Esophagus squamous epithelium (tissue), 5 donors: ENCODE results near the gene PLEKHA4. TPM values are rescaled to one million over a fixed set of nuclear protein-coding genes. Genes with fewer than 3 reads are reported as not detected.
"Not testable (repeated sequence)": the region's sequence is repeated elsewhere in the genome, so short reads cannot be mapped to it uniquely, and the experiment has no call there.

Experiments
- DNase-seq: peaks from one replicate; lab custom pipeline; 2025; lab: John Stamatoyannopoulos, UW
- H3K27ac ChIP-seq, 4 donors: fragments of 200-600 bp; sonication (generic); one replicate each; pipeline ENCODE4 v1.5.1; 2016 to 2019; ENCODE audit warnings: mild to moderate bottlenecking in 1 of 4
- H3K27me3 ChIP-seq, 4 donors: fragments of 200-600 bp; sonication (generic); 1 replicate in 3 of 4; 2 replicates in 1 of 4; pipeline versions ENCODE4 v1.5.1 to v1.6.0; 2017 to 2021; ENCODE audit warnings: antibody characterized with exemption in 1 of 4
- H3K36me3 ChIP-seq, 3 donors: fragments of 200-600 bp; sonication (generic); one replicate each; pipeline ENCODE4 v1.5.1; 2016 to 2019
- H3K4me1 ChIP-seq, 3 donors: fragments of 200-600 bp; sonication (generic); one replicate each; pipeline ENCODE4 v1.5.1; 2017 to 2019
- H3K4me3 ChIP-seq, 4 donors: fragments of 200-600 bp; sonication (generic); 1 replicate in 3 of 4; 2 replicates in 1 of 4; pipeline ENCODE4 v1.5.1; 2016 to 2019; ENCODE audit warnings: mild to moderate bottlenecking in 2 of 4, moderate library complexity in 1 of 4
- H3K9me3 ChIP-seq, 3 donors: fragments of 200-600 bp; sonication (generic); one replicate each; pipeline ENCODE4 v1.5.1; 2016 to 2019
- CTCF ChIP-seq, 6 experiments: fragments of 450-650 bp in 4 of 6; fragments of 200-600 bp in 2 of 6; sonication (generic) in 2 of 6; IDR thresholded peaks; one replicate each; pipeline ENCODE4 v1.5.1; 2016 to 2019; ENCODE audit warnings: antibody characterized with exemption in 6 of 6, mild to moderate bottlenecking in 4 of 6, moderate library complexity in 4 of 6
- POLR2A ChIP-seq, 4 donors: fragments of 450-650 bp; IDR thresholded peaks; one replicate each; pipeline ENCODE4 v1.6.1; 2017; ENCODE audit warnings: antibody characterized with exemption in 4 of 4, mild to moderate bottlenecking in 4 of 4, moderate library complexity in 3 of 4
- WGBS, 2 donors: methylation state at CpG; one replicate each; pipeline ENCODE4 v1.1.5; 2018; 5-methylcytosine and 5-hydroxymethylcytosine counted together
- intact Hi-C: fragments of 100-400 bp; cut with DNase I; formaldehyde crosslinking; loops from one replicate; pipeline ENCODE4 v1.15.0; 2022
- total RNA-seq, 4 donors: library from RNA; depleted of rRNA; stranded (reverse); fragments of >200 nt; gene quantifications; one replicate each; pipeline ENCODE4 v1.1.0, GENCODE V29; 2016
- donor health status: DM: yes; HTN: yes; CAD: no.

The PLEKHA4 gene
- total RNA-seq, 4 donors from 2014 or later, result 2.8 to 9.0 (median 5.6) TPM

GRCh38 chr19:48878196-48879024 lies 10.0 kb upstream of the PLEKHA4 start:
- Histone ChIP-seq H3K4me3 (no peak overlapping the region), H3K9me3 (peaks cover 0 to 9% (median 8%) of the 10 kb centered on the region in 3 donors), H3K4me1 (peaks cover 29 to 63% (median 34%) of the 10 kb centered on the region in 3 donors), H3K27me3 (no peaks in the 10 kb centered on the region), H3K36me3 (peaks cover 15 to 67% (median 16%) of the 10 kb centered on the region in 3 donors), H3K27ac (peak overlapping the region; percentile 6 to 100 (median 60))
- no peak for DNase-seq
- WGBS, 2 donors, result 61 to 64% methylated on average over 11 of the region's 11 CpGs
- TF ChIP-seq CTCF (IDR thresholded peaks at IDR 0.05) (no peak), POLR2A (IDR thresholded peaks at IDR 0.05) (no peak)
- intact Hi-C loops, result no loop called here

- TF ChIP-seq POLR2A (IDR thresholded peaks at IDR 0.05) (no peak), CTCF (IDR thresholded peaks at IDR 0.05) (no peak)
- intact Hi-C loops, result no loop called here
These were observed 9.4 kb upstream of the PLEKHA4 start for GRCh38 chr19:48877855-48878195.

GRCh38 chr19:48876043-48876981 lies 7.9 kb upstream of the PLEKHA4 start:
- intact Hi-C loops, H3K9me3 ChIP-seq, DNase-seq, H3K27me3 ChIP-seq: not testable (repeated sequence)
- WGBS, 2 donors, result 57 to 66% methylated on average over 27 to 30 of the region's 30 CpGs
- peak overlapping the region; percentile 99 to 100 (median 100) for H3K27ac ChIP-seq
- H3K36me3 ChIP-seq, result peaks cover 15 to 71% (median 17%) of the 10 kb centered on the region in 3 donors
- peak overlapping the region; percentile 84 to 100 (median 98) for H3K4me3 ChIP-seq
- H3K4me1 ChIP-seq, result peaks cover 31 to 73% (median 37%) of the 10 kb centered on the region in 3 donors

More at GRCh38 chr19:48877855-48878195, 9.4 kb upstream of the PLEKHA4 start:
- H3K4me3 ChIP-seq, result no peak overlapping the region
- no peak for DNase-seq
- peaks cover 0 to 9% (median 8%) of the 10 kb centered on the region in 3 donors for H3K9me3 ChIP-seq
- H3K27ac ChIP-seq, result peak overlapping the region in 3 of 4 donors; percentile 48 to 100 (median 72)
- WGBS, 2 donors, result 79 to 86% methylated on average over 5 of the region's 6 CpGs
- peaks cover 31 to 67% (median 37%) of the 10 kb centered on the region in 3 donors for H3K4me1 ChIP-seq
- no peaks in the 10 kb centered on the region for H3K27me3 ChIP-seq
- H3K36me3 ChIP-seq, result peaks cover 15 to 71% (median 17%) of the 10 kb centered on the region in 3 donors

GRCh38 chr19:48874303-48875135 lies 6.1 kb upstream of the PLEKHA4 start:
- peak overlapping the region; percentile 84 to 100 (median 98) for H3K4me3 ChIP-seq
- H3K4me1 ChIP-seq, result peaks cover 31 to 69% (median 37%) of the 10 kb centered on the region in 3 donors
- H3K27ac ChIP-seq, result peak overlapping the region; percentile 99 to 100 (median 100)
- no peaks in the 10 kb centered on the region for H3K27me3 ChIP-seq
- DNase-seq, result no peak
- no peaks in the 10 kb centered on the region for H3K9me3 ChIP-seq
- WGBS, 2 donors, result 3 to 10% methylated on average over 15 to 16 of the region's 17 CpGs
- intact Hi-C loops, result no loop called here
- TF ChIP-seq POLR2A (IDR thresholded peaks at IDR 0.05) (no peak), CTCF (IDR thresholded peaks at IDR 0.05) (peak in 1 of 6 experiments; percentile 3)
- H3K36me3 ChIP-seq, result peaks cover 15 to 64% (median 17%) of the 10 kb centered on the region in 3 donors
